Left lung (tissue), 10 donors: ENCODE measurements around the gene KCNG2. TPM values are rescaled to one million over a fixed set of nuclear protein-coding genes. Genes with fewer than 3 reads are reported as not detected.
A peak's percentile ranks its signal among the peaks of the same experiment; 100 is the strongest.

Source experiments
- ATAC-seq: fragments of 200-7000 bp; cut with Tn5 transposase; one replicate; pipeline ENCODE4 v1.9.1; 2020; ENCODE audit warnings: moderate library complexity
- DNase-seq, 4 donors: peaks; one replicate each; pipeline ENCODE4 v3.0.0-alpha.2; 2013 to 2020
- H3K27ac ChIP-seq, 2 donors: fragments of 200-600 bp; sonication (generic) in 1 of 2; one replicate each; pipeline versions ENCODE4 v1.5.0 to v1.8.0; 2020 to 2021
- H3K27me3 ChIP-seq, 2 donors: fragments of 200-600 bp; sonication (generic) in 1 of 2; one replicate each; pipeline versions ENCODE4 v1.5.0 to v1.8.0; 2020 to 2021
- H3K36me3 ChIP-seq, 2 donors: fragments of 200-600 bp; sonication (generic) in 1 of 2; one replicate each; pipeline versions ENCODE4 v1.5.0 to v1.8.0; 2020 to 2021
- H3K4me1 ChIP-seq, 2 donors: fragments of 200-600 bp; one replicate each; pipeline ENCODE4 v1.8.0; 2021
- H3K4me3 ChIP-seq, 2 donors: fragments of 200-600 bp; sonication (generic) in 1 of 2; one replicate each; pipeline versions ENCODE4 v1.5.0 to v1.8.0; 2020 to 2021; ENCODE audit warnings: mild to moderate bottlenecking in 1 of 2
- H3K9me3 ChIP-seq, 2 donors: fragments of 200-600 bp; sonication (generic) in 1 of 2; one replicate each; pipeline versions ENCODE4 v1.5.0 to v1.8.0; 2020 to 2021
- CTCF ChIP-seq, 2 donors: fragments of 200-600 bp; sonication (generic) in 1 of 2; IDR thresholded peaks; one replicate each; pipeline versions ENCODE4 v1.5.0 to v1.8.0; 2021; ENCODE audit warnings: antibody characterized with exemption in 2 of 2
- intact Hi-C, 2 donors: fragments of 100-400 bp; cut with DNase I; formaldehyde crosslinking; loops; one replicate each; pipeline versions ENCODE4 v1.11.2 to v1.14.2; 2022
- polyA plus RNA-seq, 6 donors: library from polyadenylated mRNA; unstranded; fragments of 120-200 nt; gene quantifications; one replicate each; pipeline ENCODE4 v1.2.1, GENCODE V29; 2013; ENCODE audit not compliant: insufficient read length in 6 of 6
- total RNA-seq, 2 donors: library from RNA; stranded (reverse); fragmentation: NEBNext Ultra II Directional; extraction: Animal tissue kit (Norgen Biotek cat#: 25700); gene quantifications; one replicate each; pipeline ENCODE4 v1.2.1, GENCODE V29; 2021
- donor health status: DM: no; HTN: yes; CAD: no.
- donor health status: DM: no; HTN: no; CAD: no.

The KCNG2 gene
- total and polyA plus RNA-seq, 8 donors = 0.17 to 1.1 (median 0.31) TPM

- Histone ChIP-seq H3K4me1 (peaks cover 12 to 20% of the 10 kb centered on the region in 2 donors), H3K27me3 (no peaks in the 10 kb centered on the region), H3K27ac (no peak overlapping the region), H3K4me3 (no peak overlapping the region), H3K36me3 (peaks cover 4 to 52% of the 10 kb centered on the region in 2 donors), H3K9me3 (no peaks in the 10 kb centered on the region)
- TF ChIP-seq CTCF (IDR thresholded peaks at IDR 0.05) = no peak
- intact Hi-C loops = no loop called here
- ATAC-seq = no peak
- peak in 1 of 4 donors; percentile 25 for DNase-seq
Measured at GRCh38 chr18:79942786-79943607, 145.3 kb downstream of the KCNG2 start.

GRCh38 chr18:79943608-79944125 lies 145.9 kb downstream of the KCNG2 start:
- Histone ChIP-seq H3K27ac (no peak overlapping the region), H3K36me3 (peaks cover 4 to 50% of the 10 kb centered on the region in 2 donors), H3K4me1 (peaks cover 16 to 21% of the 10 kb centered on the region in 2 donors), H3K4me3 (no peak overlapping the region), H3K9me3 (no peaks in the 10 kb centered on the region), H3K27me3 (no peaks in the 10 kb centered on the region)
- ATAC-seq = no peak
- DNase-seq = no peak
- intact Hi-C loops = no loop called here
- no peak for TF ChIP-seq CTCF (IDR thresholded peaks at IDR 0.05)

- Histone ChIP-seq H3K36me3 (peaks cover 4 to 48% of the 10 kb centered on the region in 2 donors), H3K4me3 (no peak overlapping the region), H3K9me3 (no peaks in the 10 kb centered on the region), H3K27ac (no peak overlapping the region), H3K27me3 (no peaks in the 10 kb centered on the region), H3K4me1 (peaks cover 20 to 27% of the 10 kb centered on the region in 2 donors)
- peak in 1 of 4 donors; percentile 29 for DNase-seq
- intact Hi-C loops = no loop called here
- no peak for ATAC-seq
- TF ChIP-seq CTCF (IDR thresholded peaks at IDR 0.05) = no peak
Measured at GRCh38 chr18:79944126-79944731, 146.5 kb downstream of the KCNG2 start.

- Histone ChIP-seq H3K27me3 (no peaks in the 10 kb centered on the region), H3K36me3 (peaks cover 4 to 46% of the 10 kb centered on the region in 2 donors), H3K9me3 (no peaks in the 10 kb centered on the region), H3K27ac (no peak overlapping the region), H3K4me1 (peaks cover 24 to 32% of the 10 kb centered on the region in 2 donors), H3K4me3 (no peak overlapping the region)
- DNase-seq = peak in 1 of 4 donors; percentile 12
- no peak for ATAC-seq
- TF ChIP-seq CTCF (IDR thresholded peaks at IDR 0.05) = no peak
- intact Hi-C loops = no loop called here
Measured at GRCh38 chr18:79944746-79945117, 147.0 kb downstream of the KCNG2 start.
